ENCODE measurements around the gene DSN1. TPM values are rescaled to one million over a fixed set of nuclear protein-coding genes. Genes with fewer than 3 reads are reported as not detected.

The DSN1 gene
- total RNA-seq, 1 experiment from 2014 or later = 27.9 TPM

DNA sequence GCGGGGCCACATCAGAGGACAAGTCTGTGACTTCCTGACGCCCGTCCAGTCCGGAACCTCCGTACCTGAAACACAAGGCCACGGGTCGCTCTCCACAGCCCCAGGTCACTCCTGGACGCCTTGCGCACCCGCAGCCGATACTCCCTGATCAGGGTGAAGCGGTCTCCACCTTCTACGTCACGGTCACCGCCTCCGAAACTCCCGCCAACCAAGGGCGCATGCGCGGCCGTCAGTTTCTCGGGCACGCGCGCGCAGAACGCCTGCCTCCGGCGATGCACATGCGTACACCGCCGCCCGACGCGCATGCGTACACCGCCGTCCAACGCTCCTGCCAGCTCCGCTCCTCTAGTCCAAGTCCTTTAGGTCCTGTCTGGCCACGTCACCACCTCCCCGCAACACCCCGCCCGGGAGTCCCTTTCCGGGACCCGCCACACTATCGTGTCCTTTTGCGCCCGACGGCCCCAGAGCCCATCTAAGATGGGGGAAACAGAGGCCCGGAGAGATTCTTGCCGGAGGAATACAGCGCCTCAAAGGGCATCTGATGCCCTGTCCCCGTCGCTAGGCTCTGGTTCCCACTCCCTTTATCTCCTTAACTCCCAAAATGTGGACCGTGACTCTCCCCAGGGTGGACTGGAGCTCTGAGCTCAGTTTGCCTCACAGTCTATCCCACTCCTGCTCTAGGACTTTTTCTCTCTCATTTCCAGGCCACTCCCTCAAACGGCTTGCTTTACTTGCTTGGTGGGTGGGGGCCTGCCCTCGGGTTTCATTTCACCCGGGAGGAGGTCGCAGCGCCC lies at the start of gene DSN1 (continued):
- TF ChIP-seq POLR2AphosphoS5 (IDR thresholded peaks at IDR 0.05; ENCODE audit: low read depth, low read length) (peak; percentile 88), RAD21 (IDR thresholded peaks at IDR 0.05; ENCODE audit: low read depth) (0 out of 2 replicates have a peak, but pooled peaks have one; percentile 48), TCF7L2 (IDR thresholded peaks at IDR 0.05; ENCODE audit: borderline replicate concordance, extremely low read depth, insufficient read depth, insufficient read length) (no peak), FOSL1 (IDR thresholded peaks at IDR 0.05; ENCODE audit: low read depth) (no peak), POLR2A (IDR thresholded peaks at IDR 0.05; ENCODE audit: borderline replicate concordance, extremely low read depth, insufficient read depth, insufficient read length) (peak; percentile 75), SIN3A (IDR thresholded peaks at IDR 0.05; ENCODE audit: low read depth) (peak; percentile 90)
- TF ChIP-seq, protein P1, sequence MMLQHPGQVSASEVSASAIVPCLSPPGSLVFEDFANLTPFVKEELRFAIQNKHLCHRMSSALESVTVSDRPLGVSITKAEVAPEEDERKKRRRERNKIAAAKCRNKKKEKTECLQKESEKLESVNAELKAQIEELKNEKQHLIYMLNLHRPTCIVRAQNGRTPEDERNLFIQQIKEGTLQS (IDR thresholded peaks at IDR 0.05) = no peak

DNA sequence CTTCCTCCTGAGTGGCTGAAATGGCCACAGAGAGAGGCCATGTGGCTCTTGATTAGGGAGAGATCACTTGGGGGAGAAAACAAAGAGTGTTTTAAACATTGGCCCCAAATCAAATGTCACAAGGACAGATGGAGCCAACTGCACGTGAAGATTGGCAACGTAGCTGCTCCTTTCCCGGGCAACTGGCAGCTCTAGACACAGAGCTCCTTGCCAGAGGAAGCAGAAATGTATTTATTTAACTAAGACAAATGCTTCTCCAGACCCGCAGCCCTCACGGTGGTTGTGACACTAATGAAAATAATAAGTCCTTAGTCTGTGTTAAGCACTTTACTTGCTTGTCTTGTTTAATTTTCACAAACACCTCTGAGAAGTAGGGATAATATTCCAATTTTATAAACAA lies 49.6 kb upstream of the DSN1 start:
- TF ChIP-seq POLR2A (IDR thresholded peaks at IDR 0.05; ENCODE audit: borderline replicate concordance, extremely low read depth, insufficient read depth, insufficient read length) (no peak), EZH2phosphoT487 (IDR thresholded peaks at IDR 0.05; ENCODE audit: borderline replicate concordance) (no peak), JUND (IDR thresholded peaks at IDR 0.05) (no peak), ZFX (IDR thresholded peaks at IDR 0.05) (no peak), ZBTB33 (IDR thresholded peaks at IDR 0.05; ENCODE audit: extremely low read depth, insufficient replicate concordance, low read length) (no peak), YY1 (IDR thresholded peaks at IDR 0.05; ENCODE audit: extremely low read depth, insufficient replicate concordance, low read depth, low read length) (no peak), SIN3A (IDR thresholded peaks at IDR 0.05; ENCODE audit: low read depth) (no peak), SP1 (IDR thresholded peaks at IDR 0.05; ENCODE audit: low read depth) (no peak), EGR1 (IDR thresholded peaks at IDR 0.05; ENCODE audit: low read depth) (no peak), POLR2AphosphoS5 (IDR thresholded peaks at IDR 0.05; ENCODE audit: low read depth, low read length) (no peak), REST (IDR thresholded peaks at IDR 0.05; ENCODE audit: low read depth) (no peak), SRF (IDR thresholded peaks at IDR 0.05; ENCODE audit: low read depth) (no peak), CBX3 (IDR thresholded peaks at IDR 0.05; ENCODE audit: low read depth) (no peak), TCF7L2 (IDR thresholded peaks at IDR 0.05; ENCODE audit: borderline replicate concordance, extremely low read depth, insufficient read depth, insufficient read length) (no peak)
- Histone ChIP-seq H3K9me3 (ENCODE audit: control insufficient read depth in 1 of 2, insufficient read depth in 1 of 2, low read depth in 1 of 2, low read length in 2 of 2) (no peaks in the 10 kb centered on the region), H3K4me2 (ENCODE audit: low read length) (no peak overlapping the region), H4K20me1 (ENCODE audit: insufficient read depth) (no peaks in the 10 kb centered on the region), H3K27ac (ENCODE audit: low read depth, low read length) (no peak overlapping the region), H3K4me1 (ENCODE audit: control insufficient read depth in 1 of 2, insufficient read depth in 2 of 2, low read length in 2 of 2) (peaks cover 0 to 7% of the 10 kb centered on the region in 2 experiments; a peak in 1 of 4 replicates), H2AFZ (ENCODE audit: low read depth, low read length, poor library complexity, severe bottlenecking) (no peak overlapping the region), H3K4me3 (replicated peaks in 1 of 2; ENCODE audit: low read depth in 1 of 2, low read length in 2 of 2) (no peak overlapping the region), H3K9me2 (ENCODE audit: insufficient read depth) (no peaks in the 10 kb centered on the region), H3K9ac (ENCODE audit: low read length) (no peak overlapping the region), H3K79me2 (ENCODE audit: insufficient read depth, low read length) (no peaks in the 10 kb centered on the region), H3K27me3 (ENCODE audit: insufficient read depth, low read length) (no peaks in the 10 kb centered on the region), H3K36me3 (ENCODE audit: control insufficient read depth in 1 of 2, insufficient read depth in 2 of 2, low read length in 2 of 2) (peaks cover 5 to 6% of the 10 kb centered on the region in 2 experiments; a peak in 2 of 4 replicates)
- ATAC-seq (no peak), DNase-seq (ENCODE audit: low read depth, low spot score) (no peak)
- BruUV-seq (replicated peaks) = no TSS peak
- POLR2A ChIA-PET = no interaction called here
- RAD21 ChIA-PET (ENCODE audit: low non-redundant PET in 1 of 2, low total read pairs in 2 of 2, uncharacterized antibody in 2 of 2, unreplicated experiment in 2 of 2) = no interaction called here
- intact Hi-C loops (cut with micrococcal nuclease) = no loop called here
- CTCF ChIA-PET = no interaction called here
